Inflammatory macrophage treated with lipopolysaccharide for 1 hour (primary cell): ENCODE data around the gene WNT9A.

Experiments
- DNase-seq, 2 donors: peaks; one replicate each; pipeline ENCODE4 v3.0.0-alpha.2; 2020 to 2022

The WNT9A gene

DNA sequence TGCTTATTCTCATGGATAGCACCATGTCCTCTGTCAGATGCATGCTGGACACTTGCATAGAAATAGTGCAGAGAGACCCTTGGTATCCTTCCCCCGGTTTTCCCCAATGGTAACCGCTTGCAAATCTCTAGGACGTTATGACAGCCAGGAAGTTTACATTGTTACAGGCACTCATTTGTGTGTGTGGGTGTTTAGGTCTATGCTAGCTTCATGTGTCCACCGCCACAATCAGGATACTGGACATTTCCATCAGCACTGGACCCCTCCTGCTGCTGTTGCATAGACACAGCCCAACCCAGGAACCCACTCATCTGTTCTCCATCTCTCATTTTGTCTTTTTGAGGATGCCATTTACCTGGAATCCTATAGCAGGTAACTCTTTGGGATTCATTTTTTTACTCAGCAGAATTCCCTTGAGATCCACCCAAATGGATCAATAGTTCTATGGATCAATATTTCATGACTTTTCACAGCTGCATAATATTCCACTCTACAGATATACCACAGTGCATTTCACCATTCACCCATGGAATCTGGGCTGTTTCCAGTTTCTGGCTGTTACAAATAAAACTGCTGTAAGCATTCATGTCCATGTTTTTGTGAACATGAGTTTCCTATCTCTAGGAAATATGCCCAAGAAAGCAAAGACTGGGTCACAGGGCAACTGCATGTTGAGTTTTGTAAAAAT lies 6.6 kb upstream of the WNT9A start:
- DNase-seq = peak in 1 of 2 donors; percentile 13

GRCh38 chr1:227953022-227953412 lies 5.3 kb upstream of the WNT9A start:
- DNase-seq = no peak

DNA sequence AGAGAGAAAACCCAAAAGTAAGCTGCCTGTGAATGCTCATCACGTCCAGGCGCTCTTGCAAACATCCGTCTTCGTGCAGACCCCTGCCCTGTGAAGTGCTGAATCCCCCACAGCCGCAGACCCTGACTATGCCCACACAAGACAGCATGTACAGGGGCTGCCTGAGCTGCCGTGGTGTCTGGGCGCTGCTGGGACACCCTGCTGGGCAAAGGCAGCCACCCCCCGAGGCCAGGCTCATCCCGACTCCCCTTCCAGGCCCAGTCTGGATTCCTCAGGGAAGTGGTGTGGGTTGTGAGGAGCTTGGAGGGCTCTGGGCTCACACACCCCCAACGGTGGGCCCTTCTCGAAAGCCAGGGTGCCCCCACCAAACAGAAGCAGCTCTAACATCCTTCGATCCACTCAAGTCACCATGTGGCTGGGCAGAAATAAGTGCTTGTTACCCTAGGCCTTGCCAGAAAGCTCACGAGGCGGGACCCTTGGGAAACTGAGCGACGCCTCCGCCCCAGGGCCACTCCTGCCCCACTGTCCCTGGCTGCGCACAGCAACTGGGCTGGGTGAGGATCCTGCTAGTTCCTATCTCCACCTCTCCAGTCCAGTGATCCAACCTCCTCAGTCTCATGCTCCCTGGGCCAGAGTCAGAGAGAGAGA lies 4.8 kb upstream of the WNT9A start:
- DNase-seq = no peak

- DNase-seq = peak in 1 of 2 donors; percentile 5
These were observed 4.1 kb upstream of the WNT9A start for GRCh38 chr1:227951624-227952373.

DNA sequence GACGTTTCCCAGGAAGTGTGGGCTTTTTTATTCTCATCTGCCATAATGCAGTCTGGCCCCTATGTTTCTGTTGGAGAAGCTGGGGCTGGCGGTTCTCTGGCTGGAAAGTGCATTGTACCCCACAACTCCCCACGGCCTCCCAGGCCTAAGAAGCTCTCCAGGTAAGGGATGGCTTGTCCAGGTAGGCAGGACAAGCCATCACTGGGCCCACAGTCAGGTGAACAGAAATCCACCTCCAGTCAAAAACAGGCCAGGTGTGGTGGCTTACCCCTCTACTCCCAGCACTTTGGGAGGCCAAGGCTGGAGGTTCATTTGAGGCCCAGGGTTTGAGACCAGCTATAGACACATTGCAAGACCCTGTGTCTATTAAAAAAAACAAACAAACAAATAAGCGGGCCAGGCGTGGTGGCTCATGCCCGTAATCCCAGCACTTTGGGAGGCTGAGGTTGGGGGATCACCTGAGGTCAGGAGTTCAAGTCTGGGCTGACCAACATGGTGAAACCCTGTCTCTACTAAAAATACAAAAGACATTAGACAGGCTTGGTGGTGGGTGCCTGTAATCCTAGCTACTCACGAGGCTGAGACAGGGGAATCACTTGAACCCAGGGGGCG lies 3.1 kb upstream of the WNT9A start:
- DNase-seq = no peak

DNA sequence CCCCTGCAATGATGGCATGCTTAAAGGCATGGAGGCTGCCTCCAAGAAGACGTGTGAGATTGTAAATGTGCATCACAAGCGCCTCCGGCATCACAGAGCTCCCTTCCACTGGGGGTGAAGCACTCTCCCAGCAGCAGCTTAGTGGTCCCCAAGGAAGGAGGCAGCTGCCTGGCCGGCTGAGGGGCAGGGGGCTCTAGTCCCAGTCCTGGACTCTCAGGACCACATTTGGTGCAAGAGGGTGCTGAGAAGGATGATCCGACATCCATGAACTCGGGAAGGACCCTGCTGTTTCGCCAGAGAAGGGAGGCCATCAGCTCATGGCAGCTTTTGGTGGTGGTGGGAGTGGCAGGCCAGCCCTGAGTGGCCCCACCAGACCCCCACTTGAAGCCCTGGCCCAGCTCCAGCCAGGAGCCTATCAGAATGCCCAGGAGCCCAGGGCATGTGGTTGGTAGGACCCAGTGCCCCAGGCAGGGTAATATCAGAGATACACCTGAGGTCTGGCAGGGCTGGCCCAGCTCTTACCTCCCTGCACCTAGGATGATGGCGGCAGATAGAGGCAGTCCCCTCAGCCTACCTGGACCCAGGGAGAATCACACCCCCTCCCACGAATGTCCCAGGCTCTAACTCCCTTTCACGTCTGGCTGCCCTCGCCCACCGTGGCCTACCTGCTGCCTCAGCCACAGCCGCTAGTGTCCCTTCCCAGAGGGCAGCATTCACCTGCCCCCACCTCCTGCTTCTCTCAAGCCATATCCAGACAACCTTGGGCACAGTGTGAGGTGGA lies 2.4 kb upstream of the WNT9A start:
- no peak for DNase-seq

DNA sequence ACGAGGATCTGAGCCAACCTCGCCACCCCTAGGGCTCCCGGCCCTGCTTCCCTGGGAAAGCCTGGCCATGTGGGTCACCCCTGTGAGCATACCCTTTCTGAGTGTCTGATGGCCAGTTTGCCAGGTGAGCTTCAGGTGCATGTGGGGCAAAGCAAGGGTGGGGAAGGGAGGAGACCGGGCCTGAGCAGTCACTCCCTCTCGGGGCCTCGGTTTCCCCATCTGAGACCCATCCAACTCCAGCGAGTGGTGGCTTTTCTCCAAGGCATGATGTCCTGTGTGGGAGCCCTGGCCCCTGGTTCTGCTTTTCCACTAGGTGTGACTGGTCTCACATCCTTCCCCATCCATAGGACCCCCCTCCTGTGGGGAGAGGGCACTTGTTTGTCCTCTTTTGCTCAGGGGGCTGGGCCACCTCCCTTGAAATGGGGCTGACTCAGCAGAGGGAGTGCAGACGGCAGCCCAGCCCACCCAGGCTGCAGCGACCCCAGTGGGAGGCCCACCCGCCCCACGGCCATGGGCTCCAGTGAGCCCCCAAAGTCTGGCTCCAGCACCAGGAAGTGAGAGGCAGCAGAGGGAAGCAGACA lies 1.7 kb upstream of the WNT9A start:
- DNase-seq = no peak

DNA sequence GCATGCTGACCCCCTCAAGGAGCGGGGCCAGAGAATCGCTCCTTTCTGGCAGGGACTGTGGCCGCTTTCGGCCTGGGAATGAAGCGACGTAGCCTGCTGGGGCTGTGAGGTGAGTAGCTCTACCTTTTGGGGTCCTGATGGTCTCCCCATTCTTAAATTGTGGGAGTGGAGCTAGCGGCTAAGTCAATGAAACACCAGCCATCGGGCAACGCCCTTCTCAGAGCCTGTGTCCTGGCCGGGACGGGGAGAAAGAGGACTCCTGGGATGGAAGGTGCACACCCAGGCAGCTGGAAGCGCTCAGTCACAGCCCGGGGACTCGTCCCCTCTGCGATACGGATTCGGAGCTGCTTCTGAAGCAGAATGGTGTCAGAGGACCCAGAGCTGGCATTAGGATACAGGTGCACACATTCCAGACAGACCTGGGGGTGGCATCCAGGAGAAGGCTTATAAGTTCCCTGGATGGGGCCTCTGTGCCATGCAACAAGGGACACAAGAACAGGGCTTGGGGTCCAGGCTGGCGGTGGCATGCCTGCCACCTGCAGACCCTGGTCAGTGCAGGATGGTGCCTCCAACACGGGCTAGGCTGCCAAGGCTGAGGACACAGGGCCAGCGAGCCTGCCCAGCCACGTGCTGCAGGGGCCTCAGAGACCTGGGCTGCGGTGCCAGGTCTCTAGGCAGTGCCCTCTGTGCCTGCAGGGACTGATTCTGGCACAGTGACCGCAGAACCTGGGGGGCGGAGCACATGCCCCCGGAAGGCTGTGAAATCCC lies 945 bp upstream of the WNT9A start:
- DNase-seq = no peak

- no peak for DNase-seq
These were observed 401 bp downstream of the WNT9A start for GRCh38 chr1:227947386-227947675.

- peak; percentile 24 to 42 for DNase-seq
These were observed 927 bp downstream of the WNT9A start for GRCh38 chr1:227946624-227947385.

GRCh38 chr1:227945891-227946623 lies 1.7 kb downstream of the WNT9A start:
- DNase-seq = no peak

- no peak for DNase-seq
These were observed 2.5 kb downstream of the WNT9A start for GRCh38 chr1:227944931-227945890.

DNA sequence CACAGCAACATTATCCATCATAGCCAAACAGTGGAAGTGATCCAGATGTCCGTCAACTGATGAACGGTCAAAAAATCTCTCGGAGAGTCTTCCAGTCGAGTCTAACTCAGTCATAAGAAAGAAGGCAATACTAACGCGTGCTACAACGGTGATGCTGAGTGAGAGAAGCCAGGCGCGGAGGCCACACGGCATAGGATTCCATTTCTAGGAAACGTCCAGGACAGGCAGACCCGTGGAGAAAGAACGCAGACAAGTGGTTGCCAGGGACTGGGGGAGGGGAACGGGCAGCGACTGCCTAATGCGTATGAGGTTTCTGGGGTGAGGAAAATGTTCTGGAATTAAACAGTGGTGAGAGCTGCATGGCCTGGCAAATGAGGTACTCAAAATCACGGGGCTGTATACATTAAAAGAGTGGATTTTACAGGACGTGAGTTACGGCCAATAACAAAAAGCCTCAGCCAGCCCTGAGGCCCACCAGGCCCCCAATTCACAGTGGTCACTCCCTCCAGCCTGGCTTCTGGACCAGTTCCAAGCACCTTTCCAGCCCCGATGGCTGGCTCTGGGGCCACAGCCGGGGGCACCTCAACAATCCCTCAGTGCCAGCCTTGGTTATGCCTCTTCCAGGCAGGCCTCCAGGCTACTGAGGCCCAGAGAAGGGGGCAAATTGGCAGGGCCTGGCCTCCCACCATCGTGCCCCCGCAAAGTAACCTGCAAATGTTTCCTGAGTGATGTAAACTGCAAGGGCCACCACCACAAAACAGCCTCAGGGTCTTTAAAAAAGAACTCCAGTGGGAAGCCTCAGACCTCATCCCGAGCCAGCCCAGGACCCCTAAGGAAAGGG lies 3.4 kb downstream of the WNT9A start:
- DNase-seq = no peak

DNA sequence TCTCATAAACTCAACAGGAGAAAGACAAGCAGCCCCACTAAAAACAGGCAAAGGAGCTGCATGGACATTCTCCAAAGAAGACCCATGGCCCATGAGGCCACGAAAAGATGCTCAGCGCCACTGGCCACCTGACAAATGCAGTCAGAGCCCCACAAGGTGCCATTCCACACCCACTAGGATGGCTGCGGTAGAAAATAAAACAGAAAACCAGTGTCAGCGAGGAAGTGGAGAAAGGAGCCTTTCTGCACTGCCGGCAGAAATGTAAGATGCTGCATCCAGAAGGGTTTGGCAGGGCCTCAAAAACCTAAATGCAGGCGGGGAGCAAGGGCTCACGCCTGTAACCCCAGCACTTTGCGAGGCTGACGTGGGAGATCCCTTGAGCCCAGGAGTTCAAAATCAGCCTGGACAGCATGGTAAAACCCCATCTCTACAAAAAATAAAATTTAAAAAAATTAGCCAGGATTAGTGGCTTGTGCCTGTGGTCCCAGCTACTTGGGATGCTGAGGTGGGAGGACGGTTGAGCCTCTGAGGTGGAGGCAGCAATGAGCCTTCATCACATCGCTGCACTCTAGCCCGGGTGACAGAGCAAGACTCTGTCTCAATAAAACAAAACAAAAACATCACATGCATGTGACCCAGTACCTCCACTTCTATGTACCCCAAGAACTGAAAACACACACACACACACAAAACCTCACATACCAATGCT lies 4.2 kb downstream of the WNT9A start:
- DNase-seq = no peak

DNA sequence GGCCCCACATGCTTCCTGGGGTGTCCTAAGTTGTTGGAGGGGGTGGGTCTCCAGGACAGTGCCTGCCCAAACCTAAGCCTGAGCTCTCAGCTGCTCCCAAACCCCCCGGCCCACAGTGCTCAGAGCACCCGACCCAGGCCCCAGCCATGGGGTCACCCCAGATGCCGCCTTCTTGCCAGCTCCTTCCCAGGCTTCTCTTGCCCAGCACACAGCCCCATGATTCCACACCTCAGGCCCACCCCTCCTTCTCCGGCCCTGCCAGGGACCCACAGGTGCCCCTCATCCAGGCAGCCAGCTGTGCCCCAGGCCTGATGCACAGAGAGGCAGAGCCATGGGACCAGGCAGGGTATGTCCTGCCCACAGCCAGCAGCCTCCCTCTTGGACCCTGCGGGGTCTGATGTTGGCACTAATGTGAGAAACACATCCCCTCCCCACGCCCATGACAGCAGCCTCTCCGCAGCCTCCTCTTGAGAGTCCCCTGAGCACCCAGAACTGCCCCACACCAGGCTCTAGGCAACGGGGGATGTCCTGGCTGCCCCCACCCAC lies 4.9 kb downstream of the WNT9A start:
- DNase-seq = no peak

- no peak for DNase-seq
These were observed 5.6 kb downstream of the WNT9A start for GRCh38 chr1:227942021-227942715.
